Muscle layer of duodenum (tissue), 2 donors: Measurements from ENCODE around the gene SH2D1B.

Experiments
- H3K27ac ChIP-seq: one replicate; pipeline ENCODE4 v1.7.0; 2013; ENCODE audit warnings: mild to moderate bottlenecking, low read length
- H3K27me3 ChIP-seq: one replicate; pipeline ENCODE4 v1.7.0; 2013; ENCODE audit warnings: low read depth, mild to moderate bottlenecking, control low read depth, low read length
- H3K36me3 ChIP-seq, 2 donors: one replicate each; pipeline ENCODE4 v1.7.0; 2013; ENCODE audit warnings: low read length in 2 of 2, control low read depth in 1 of 2, mild to moderate bottlenecking in 1 of 2; ENCODE audit not compliant: insufficient read depth in 2 of 2, control insufficient read depth in 1 of 2
- H3K4me1 ChIP-seq, 2 donors: one replicate each; pipeline ENCODE4 v1.7.0; 2013; ENCODE audit warnings: low read length in 2 of 2, mild to moderate bottlenecking in 2 of 2, control low read depth in 1 of 2, moderate library complexity in 1 of 2; ENCODE audit not compliant: insufficient read depth in 2 of 2, control insufficient read depth in 1 of 2
- H3K4me3 ChIP-seq, 2 donors: one replicate each; pipeline ENCODE4 v1.7.0; 2013; ENCODE audit warnings: low read length in 2 of 2, low read depth in 1 of 2, mild to moderate bottlenecking in 1 of 2
- H3K9me3 ChIP-seq, 2 donors: one replicate each; pipeline ENCODE4 v1.7.0; 2013; ENCODE audit warnings: low read length in 2 of 2, control low read depth in 1 of 2, mild to moderate bottlenecking in 1 of 2; ENCODE audit not compliant: control insufficient read depth in 1 of 2
- donor health status: healthy.

The SH2D1B gene

GRCh38 chr1:162367772-162368171 lies 44.2 kb downstream of the SH2D1B start:
- Histone ChIP-seq H3K4me3 (no peak overlapping the region), H3K4me1 (no peaks in the 10 kb centered on the region), H3K36me3 (no peaks in the 10 kb centered on the region), H3K27me3 (no peaks in the 10 kb centered on the region), H3K27ac (no peak overlapping the region), H3K9me3 (no peaks in the 10 kb centered on the region)

GRCh38 chr1:162367073-162367472 lies 44.9 kb downstream of the SH2D1B start:
- Histone ChIP-seq H3K36me3 (no peaks in the 10 kb centered on the region), H3K27ac (no peak overlapping the region), H3K9me3 (no peaks in the 10 kb centered on the region), H3K4me3 (peak overlapping the region; percentile 40 to 61), H3K27me3 (no peaks in the 10 kb centered on the region), H3K4me1 (no peaks in the 10 kb centered on the region)

GRCh38 chr1:162366671-162367070 lies 45.3 kb downstream of the SH2D1B start:
- no peak overlapping the region for H3K27ac ChIP-seq
- peaks cover 0 to 2% of the 10 kb centered on the region in 2 donors for H3K36me3 ChIP-seq
- no peaks in the 10 kb centered on the region for H3K27me3 ChIP-seq
- H3K9me3 ChIP-seq = no peaks in the 10 kb centered on the region
- peak overlapping the region; percentile 40 to 61 for H3K4me3 ChIP-seq
- H3K4me1 ChIP-seq = no peaks in the 10 kb centered on the region

- Histone ChIP-seq H3K4me3 (no peak overlapping the region), H3K27ac (no peak overlapping the region), H3K4me1 (no peaks in the 10 kb centered on the region), H3K36me3 (peaks cover 0 to 4% of the 10 kb centered on the region in 2 donors), H3K9me3 (no peaks in the 10 kb centered on the region), H3K27me3 (no peaks in the 10 kb centered on the region)
Measured at GRCh38 chr1:162366149-162366548, 45.8 kb downstream of the SH2D1B start.

GRCh38 chr1:162365284-162366020 lies 46.5 kb downstream of the SH2D1B start:
- H3K36me3 ChIP-seq = peaks cover 0 to 4% of the 10 kb centered on the region in 2 donors
- H3K27ac ChIP-seq = no peak overlapping the region

GRCh38 chr1:162364498-162364897 lies 47.4 kb downstream of the SH2D1B start:
- no peaks in the 10 kb centered on the region for H3K4me1 ChIP-seq
- peaks cover 0 to 4% of the 10 kb centered on the region in 2 donors for H3K36me3 ChIP-seq
- H3K27ac ChIP-seq = no peak overlapping the region
- no peak overlapping the region for H3K4me3 ChIP-seq
- no peaks in the 10 kb centered on the region for H3K27me3 ChIP-seq
- H3K9me3 ChIP-seq = no peaks in the 10 kb centered on the region

More at GRCh38 chr1:162365284-162366020, 46.5 kb downstream of the SH2D1B start:
- Histone ChIP-seq H3K4me3 (no peak overlapping the region), H3K27me3 (no peaks in the 10 kb centered on the region), H3K4me1 (no peaks in the 10 kb centered on the region), H3K9me3 (no peaks in the 10 kb centered on the region)

- Histone ChIP-seq H3K27ac (no peak overlapping the region), H3K27me3 (no peaks in the 10 kb centered on the region), H3K4me3 (no peak overlapping the region)
Measured at GRCh38 chr1:162363823-162364222, 48.1 kb downstream of the SH2D1B start.

GRCh38 chr1:162361349-162361748 lies 50.6 kb downstream of the SH2D1B start:
- Histone ChIP-seq H3K9me3 (no peaks in the 10 kb centered on the region), H3K27me3 (no peaks in the 10 kb centered on the region), H3K36me3 (peaks cover 0 to 4% of the 10 kb centered on the region in 2 donors), H3K4me3 (no peak overlapping the region), H3K4me1 (no peaks in the 10 kb centered on the region), H3K27ac (no peak overlapping the region)

More at GRCh38 chr1:162363823-162364222, 48.1 kb downstream of the SH2D1B start:
- no peaks in the 10 kb centered on the region for H3K4me1 ChIP-seq
- H3K9me3 ChIP-seq = no peaks in the 10 kb centered on the region
- peaks cover 0 to 4% of the 10 kb centered on the region in 2 donors for H3K36me3 ChIP-seq

GRCh38 chr1:162360874-162361260 lies 51.1 kb downstream of the SH2D1B start:
- Histone ChIP-seq H3K36me3 (peaks cover 0 to 9% of the 10 kb centered on the region in 2 donors), H3K9me3 (no peaks in the 10 kb centered on the region), H3K27ac (no peak overlapping the region), H3K27me3 (no peaks in the 10 kb centered on the region), H3K4me1 (no peaks in the 10 kb centered on the region), H3K4me3 (no peak overlapping the region)

GRCh38 chr1:162360237-162360873 lies 51.6 kb downstream of the SH2D1B start:
- H3K4me1 ChIP-seq = no peaks in the 10 kb centered on the region
- H3K27ac ChIP-seq = no peak overlapping the region
- peaks cover 0 to 10% of the 10 kb centered on the region in 2 donors for H3K36me3 ChIP-seq
- no peaks in the 10 kb centered on the region for H3K27me3 ChIP-seq
- H3K4me3 ChIP-seq = no peak overlapping the region
- H3K9me3 ChIP-seq = no peaks in the 10 kb centered on the region

- Histone ChIP-seq H3K27ac (no peak overlapping the region), H3K27me3 (no peaks in the 10 kb centered on the region), H3K36me3 (peaks cover 0 to 10% of the 10 kb centered on the region in 2 donors), H3K4me1 (no peaks in the 10 kb centered on the region), H3K4me3 (no peak overlapping the region), H3K9me3 (no peaks in the 10 kb centered on the region)
Measured at GRCh38 chr1:162359523-162360236, 52.3 kb downstream of the SH2D1B start.
